Raji (cell line): ENCODE measurements around the gene DOCK6.
A peak's percentile ranks its signal among the peaks of the same experiment; 100 is the strongest.

Experiments
- POLR2A ChIP-seq: IDR thresholded peaks from 2 replicates; pipeline ENCODE4 v1.6.1; 2011; ENCODE audit warnings: low read depth, low read length, control low read depth; ENCODE audit not compliant: insufficient read depth

The DOCK6 gene

GRCh38 chr19:11200015-11200574 lies 62.2 kb downstream of the DOCK6 start:
- no peak for TF ChIP-seq POLR2A

DNA sequence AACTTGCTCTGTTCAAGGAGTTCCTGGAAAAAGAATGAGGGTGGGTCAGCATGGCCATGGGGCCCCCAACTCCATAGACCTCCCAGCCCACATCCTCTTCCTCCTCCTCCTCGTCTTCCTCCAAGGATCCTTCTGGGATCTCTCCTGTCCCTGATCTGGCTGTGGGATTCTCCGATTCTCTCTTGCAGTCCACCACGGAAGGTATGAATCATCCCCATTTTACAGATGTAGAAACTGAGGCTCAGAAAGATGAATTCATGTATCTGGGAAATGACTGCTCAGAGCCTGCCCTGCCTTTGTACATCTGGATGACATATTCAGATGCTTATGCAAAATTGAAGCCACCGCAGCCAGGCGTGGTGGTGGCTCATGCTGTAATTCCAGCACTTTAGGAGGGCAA lies 62.8 kb downstream of the DOCK6 start:
- no peak for TF ChIP-seq POLR2A

DNA sequence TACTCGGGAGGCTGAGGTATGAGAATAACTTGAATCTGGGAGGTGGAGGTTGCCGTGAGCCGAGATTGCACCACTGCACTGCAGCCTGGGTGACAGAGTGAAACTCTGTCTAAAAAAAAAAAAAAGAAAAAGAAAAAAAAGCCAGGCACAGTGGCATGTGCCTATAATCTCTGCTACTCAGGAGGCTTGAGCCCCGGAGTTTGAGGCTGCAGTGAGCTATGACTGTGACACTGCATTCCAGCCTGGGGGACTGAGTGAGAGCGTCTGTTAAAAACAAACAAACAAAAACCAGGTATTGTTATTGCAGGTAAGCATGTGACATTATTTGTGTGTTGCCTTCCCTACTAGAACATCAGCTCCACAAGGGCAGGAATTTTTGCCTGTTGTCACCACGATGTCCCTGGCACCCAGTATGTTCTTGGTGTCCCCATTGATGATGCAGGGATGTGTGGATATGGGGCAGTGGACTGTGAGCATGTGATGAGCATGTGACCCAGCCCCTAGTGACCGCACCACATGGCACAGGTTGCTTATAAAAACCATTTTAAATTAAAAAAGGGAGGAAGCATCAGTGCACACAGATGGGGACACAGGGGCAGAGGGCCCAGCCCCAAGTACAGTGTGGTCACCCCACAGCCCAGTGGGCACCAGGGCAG lies 63.4 kb downstream of the DOCK6 start:
- TF ChIP-seq POLR2A: no peak

DNA sequence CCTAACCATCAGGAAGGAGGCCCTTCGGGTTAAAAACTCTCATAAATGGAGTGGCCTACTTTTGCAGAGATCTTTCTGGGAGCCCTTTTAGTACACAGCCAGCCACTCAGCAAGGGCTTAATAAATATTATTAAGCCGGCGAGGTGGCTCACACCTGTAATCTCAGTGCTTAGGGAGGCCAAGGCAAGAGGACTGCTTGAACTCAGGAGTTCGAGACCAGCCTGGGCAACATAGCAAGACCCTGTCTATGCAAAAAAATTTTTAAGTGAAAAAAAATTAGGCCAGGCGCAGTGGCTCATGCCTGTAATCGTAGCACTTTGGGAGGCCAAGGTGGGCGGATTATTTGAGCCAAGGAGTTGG lies 64.2 kb downstream of the DOCK6 start:
- no peak for TF ChIP-seq POLR2A

GRCh38 chr19:11197291-11198174 lies 64.8 kb downstream of the DOCK6 start, which contains the start of gene KANK2:
Gene KANK2, minus strand, starts transcription at chr19:11197545. Its CDS starts 3,034 bp downstream, at chr19:11194511.
- peak; percentile 71 for TF ChIP-seq POLR2A

GRCh38 chr19:11196406-11197287 lies 65.7 kb downstream of the DOCK6 start:
- no peak for TF ChIP-seq POLR2A

DNA sequence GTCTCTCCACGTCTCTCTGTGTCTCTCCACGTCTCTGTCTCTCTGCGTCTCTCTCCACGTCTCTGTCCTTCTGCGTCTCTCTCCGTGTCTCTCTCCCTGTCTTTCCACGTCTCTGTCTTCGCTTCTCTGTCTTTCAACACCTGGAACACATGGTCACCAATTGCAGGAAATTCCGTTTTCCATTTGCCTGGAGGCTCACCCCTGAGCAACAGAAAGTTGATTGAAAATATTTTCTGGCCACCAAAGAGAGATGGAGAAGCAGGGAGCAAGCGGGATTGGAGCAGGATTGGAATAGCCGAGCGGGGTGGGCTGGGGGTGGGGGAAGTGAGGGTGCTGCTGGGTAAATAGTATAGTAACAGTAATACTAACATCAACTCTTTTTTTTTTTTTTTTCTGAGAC lies 66.6 kb downstream of the DOCK6 start:
- TF ChIP-seq POLR2A: no peak

DNA sequence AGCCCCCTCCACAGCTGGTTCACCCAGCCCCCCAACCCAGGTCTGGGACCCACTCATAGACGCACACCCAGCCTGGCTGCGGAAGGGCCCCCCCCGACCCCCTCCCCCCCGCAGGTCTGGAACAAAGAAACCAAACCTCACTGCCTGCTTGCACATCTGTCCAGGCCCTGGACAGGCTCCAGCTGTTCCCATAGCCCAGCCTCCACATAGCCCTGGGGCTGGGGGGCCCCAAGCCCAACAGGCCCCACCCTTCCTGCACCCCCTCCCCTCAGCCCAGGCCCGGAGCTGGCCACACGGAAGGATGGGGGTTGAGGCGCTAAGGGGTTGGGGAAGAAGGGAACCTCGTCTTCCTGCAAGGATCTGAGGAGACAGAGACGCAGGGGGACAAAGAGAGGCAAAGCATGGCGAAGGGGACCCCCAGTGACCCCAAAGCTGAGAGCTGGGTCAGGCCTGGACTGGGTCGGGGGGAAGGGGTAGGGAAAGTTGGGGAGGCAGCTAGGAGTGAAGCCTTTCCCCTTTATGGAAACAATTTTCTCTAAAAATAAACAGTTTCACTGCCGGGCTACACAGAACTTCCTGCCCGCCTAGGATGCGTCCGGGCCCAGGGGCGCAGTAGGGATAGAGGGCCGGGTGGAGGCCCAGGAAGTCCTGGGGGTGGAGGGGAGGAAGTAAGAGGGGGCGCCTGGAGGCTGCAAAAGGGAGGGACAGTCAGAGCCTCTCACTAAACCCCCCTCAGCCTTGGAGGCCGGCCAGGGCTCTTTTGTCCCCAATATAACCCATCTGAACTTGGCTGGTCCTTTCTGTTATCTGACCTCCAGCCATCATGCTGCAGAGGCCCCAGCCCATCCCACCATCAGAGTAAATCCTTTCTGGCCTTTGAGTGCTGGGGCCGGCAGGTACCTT lies 67.4 kb downstream of the DOCK6 start:
- TF ChIP-seq POLR2A: no peak

DNA sequence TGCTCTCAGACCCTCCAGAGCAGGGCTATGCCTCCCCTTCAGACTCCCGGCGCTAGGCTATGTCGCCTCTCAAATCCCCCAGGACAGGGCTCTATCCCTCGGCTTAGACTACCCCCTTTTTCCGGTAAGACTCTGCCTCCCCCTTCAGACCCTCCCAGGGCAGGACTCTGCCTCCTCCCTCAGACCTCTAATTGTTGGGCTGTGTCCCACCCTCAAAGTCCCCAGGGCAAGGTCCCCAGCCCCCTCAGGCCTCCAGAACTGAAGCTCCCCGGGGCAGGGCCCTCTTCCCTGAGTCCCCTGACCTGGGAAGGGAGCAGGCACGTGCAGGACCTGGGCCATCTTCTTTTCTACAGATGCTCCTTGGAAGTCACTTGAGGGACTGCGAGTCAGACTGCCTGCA lies 68.2 kb downstream of the DOCK6 start:
- no peak for TF ChIP-seq POLR2A

- no peak for TF ChIP-seq POLR2A
These were observed 69.1 kb downstream of the DOCK6 start for GRCh38 chr19:11192957-11193939.

- 0 out of 2 replicates have a peak, but pooled peaks have one; percentile 34 for TF ChIP-seq POLR2A
These were observed 70.4 kb downstream of the DOCK6 start for GRCh38 chr19:11191934-11192333.

DNA sequence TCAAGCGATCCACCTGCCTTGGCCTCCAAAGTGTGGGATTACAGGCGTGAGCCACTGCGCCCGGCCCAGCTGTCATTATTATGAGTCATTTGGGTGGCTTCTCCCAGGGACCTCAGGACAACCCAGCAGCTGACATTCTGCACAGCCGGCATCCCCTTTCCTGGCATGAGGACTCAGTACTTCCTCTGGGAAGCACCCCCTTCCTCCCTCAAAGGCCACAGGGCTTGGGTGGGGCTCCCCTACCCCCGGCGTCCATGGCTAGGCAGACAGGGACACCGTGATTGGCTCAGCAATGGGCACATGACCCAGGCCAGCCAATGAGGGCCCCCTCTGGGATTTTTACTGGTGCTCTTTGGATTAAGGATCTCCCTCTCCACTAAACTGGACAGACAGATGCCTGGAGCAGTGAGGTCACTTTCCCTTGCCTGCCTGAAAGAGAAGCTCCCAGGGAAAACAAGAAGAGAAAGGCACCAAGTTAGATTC lies 71.0 kb downstream of the DOCK6 start:
- no peak for TF ChIP-seq POLR2A

GRCh38 chr19:11190501-11190900 lies 71.8 kb downstream of the DOCK6 start:
- no peak for TF ChIP-seq POLR2A
